Measurements from ENCODE around the gene MAB21L4.

DNA sequence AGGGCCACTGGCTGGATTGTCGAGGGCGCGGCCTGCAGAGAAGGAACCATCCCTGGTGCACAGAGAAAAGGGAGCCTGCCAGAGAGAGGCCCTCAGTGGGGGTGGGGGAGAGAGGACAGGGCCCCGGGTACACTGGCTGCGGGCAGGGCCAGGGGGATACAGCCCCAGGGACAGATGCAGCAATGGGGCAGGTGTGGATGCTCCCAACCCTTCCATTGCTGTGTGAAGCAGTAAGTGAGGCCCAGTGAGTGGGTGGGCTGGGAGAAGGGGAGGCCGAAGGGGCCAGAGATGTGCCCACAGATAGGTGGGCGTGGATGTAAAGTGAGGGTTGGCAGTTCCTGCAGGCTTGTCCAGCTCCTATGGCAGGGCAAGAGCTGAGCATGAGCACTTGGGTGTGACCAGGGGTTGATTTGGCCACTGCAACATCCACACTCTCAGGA, 19.9 kb downstream of the MAB21L4 start:
- TF ChIP-seq, protein P1, sequence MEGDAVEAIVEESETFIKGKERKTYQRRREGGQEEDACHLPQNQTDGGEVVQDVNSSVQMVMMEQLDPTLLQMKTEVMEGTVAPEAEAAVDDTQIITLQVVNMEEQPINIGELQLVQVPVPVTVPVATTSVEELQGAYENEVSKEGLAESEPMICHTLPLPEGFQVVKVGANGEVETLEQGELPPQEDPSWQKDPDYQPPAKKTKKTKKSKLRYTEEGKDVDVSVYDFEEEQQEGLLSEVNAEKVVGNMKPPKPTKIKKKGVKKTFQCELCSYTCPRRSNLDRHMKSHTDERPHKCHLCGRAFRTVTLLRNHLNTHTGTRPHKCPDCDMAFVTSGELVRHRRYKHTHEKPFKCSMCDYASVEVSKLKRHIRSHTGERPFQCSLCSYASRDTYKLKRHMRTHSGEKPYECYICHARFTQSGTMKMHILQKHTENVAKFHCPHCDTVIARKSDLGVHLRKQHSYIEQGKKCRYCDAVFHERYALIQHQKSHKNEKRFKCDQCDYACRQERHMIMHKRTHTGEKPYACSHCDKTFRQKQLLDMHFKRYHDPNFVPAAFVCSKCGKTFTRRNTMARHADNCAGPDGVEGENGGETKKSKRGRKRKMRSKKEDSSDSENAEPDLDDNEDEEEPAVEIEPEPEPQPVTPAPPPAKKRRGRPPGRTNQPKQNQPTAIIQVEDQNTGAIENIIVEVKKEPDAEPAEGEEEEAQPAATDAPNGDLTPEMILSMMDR (IDR thresholded peaks at IDR 0.05) = no peak
- TF ChIP-seq POLR2A (IDR thresholded peaks at IDR 0.05) = no peak
- TF ChIP-seq POLR2AphosphoS5 (IDR thresholded peaks at IDR 0.05) = no peak

Data from sigmoid colon (tissue), 4 donors.